H1 (cell line): ENCODE results near the gene KRT3. TPM values are rescaled to one million over a fixed set of nuclear protein-coding genes. Genes with fewer than 3 reads are reported as not detected.

Experiments used
- CTCF ChIA-PET: fragments of 300-600 bp; sonication (Branson Sonifier 250); formaldehyde crosslinking; loops from one replicate; lab custom pipeline; 2021; ENCODE audit not compliant: partially characterized antibody; lab: Charles Lee
- POLR2A ChIA-PET: fragments of 300-600 bp; sonication (Branson Sonifier 250); formaldehyde crosslinking; loops from one replicate; lab custom pipeline; 2021; ENCODE audit warnings: inconsistent platforms; ENCODE audit not compliant: partially characterized antibody; lab: Charles Lee
- DNase-seq, 2 experiments: peaks; one replicate each; pipeline versions ENCODE4 v3.0.0 to v3.0.0-alpha.2; 2010 to 2022; ENCODE audit warnings: low spot score in 2 of 2, low read depth in 1 of 2, mixed read lengths in 1 of 2
- FAIRE-seq: peaks from 2 replicates; lab custom pipeline; 2011; peaks lifted over from hg19 to GRCh38; lab: Jason Lieb, UNC
- H2AFZ ChIP-seq: 2 replicates; pipeline ENCODE4 v1.8.1; 2012; ENCODE audit warnings: low read length, inconsistent platforms
- H2AK5ac ChIP-seq: 2 replicates; pipeline ENCODE4 v1.6.1; 2013; ENCODE audit warnings: low read depth, low read length
- H2BK120ac ChIP-seq: replicated peaks from 2 replicates; pipeline ENCODE3; 2013; ENCODE audit warnings: low read depth, low read length, inconsistent platforms
- H2BK12ac ChIP-seq: 2 replicates; pipeline ENCODE4 v1.6.1; 2013; ENCODE audit warnings: low read depth, low read length
- H2BK15ac ChIP-seq: 2 replicates; pipeline ENCODE4 v1.6.1; 2013; ENCODE audit warnings: low read length
- H2BK20ac ChIP-seq: 2 replicates; pipeline ENCODE4 v1.6.1; 2013; ENCODE audit warnings: low read length
- H2BK5ac ChIP-seq: 2 replicates; pipeline ENCODE4 v1.6.1; 2013; ENCODE audit warnings: low read depth, low read length
- H3K14ac ChIP-seq: 2 replicates; pipeline ENCODE4 v1.6.1; 2013; ENCODE audit warnings: inconsistent platforms; ENCODE audit not compliant: insufficient read length
- H3K18ac ChIP-seq: 2 replicates; pipeline ENCODE4 v1.6.1; 2013; ENCODE audit warnings: low read length; ENCODE audit errors: extremely low read depth
- H3K23ac ChIP-seq: 2 replicates; pipeline ENCODE4 v1.6.1; 2013; ENCODE audit warnings: inconsistent platforms; ENCODE audit not compliant: insufficient read length
- H3K23me2 ChIP-seq: 2 replicates; pipeline ENCODE4 v1.6.1; 2013; ENCODE audit warnings: low read depth, low read length
- H3K27ac ChIP-seq: 2 replicates; pipeline ENCODE4 v1.6.1; 2011; ENCODE audit warnings: low read depth, low read length, inconsistent platforms
- H3K27me3 ChIP-seq, 4 experiments: replicated peaks in 1 of 4; 1 replicate in 1 of 4; 2 replicates in 3 of 4; pipeline versions ENCODE4 v1.6.1 to v1.8.1; 2011 to 2013; ENCODE audit warnings: low read length in 3 of 4, mild to moderate bottlenecking in 3 of 4, inconsistent platforms in 2 of 4, mixed read lengths in 2 of 4, moderate library complexity in 1 of 4; ENCODE audit not compliant: control insufficient read depth in 3 of 4, insufficient read depth in 3 of 4; ENCODE audit errors: extremely low read depth in 1 of 4
- H3K36me3 ChIP-seq, 4 experiments: 2 replicates each; pipeline versions ENCODE4 v1.6.1 to v1.8.1; 2011 to 2013; ENCODE audit warnings: mild to moderate bottlenecking in 4 of 4, low read length in 3 of 4, moderate library complexity in 2 of 4, control low read depth in 1 of 4, inconsistent platforms in 1 of 4; ENCODE audit not compliant: insufficient read depth in 4 of 4, control insufficient read depth in 2 of 4
- H3K4ac ChIP-seq: replicated peaks from 2 replicates; pipeline ENCODE3; 2013; ENCODE audit warnings: low read length, low read depth, mixed read lengths, inconsistent platforms; ENCODE audit not compliant: insufficient read length
- H3K4me1 ChIP-seq, 4 experiments: replicated peaks in 1 of 4; 1 replicate in 1 of 4; 2 replicates in 3 of 4; pipeline versions ENCODE4 v1.6.1 to v1.8.1; 2011 to 2013; ENCODE audit warnings: low read length in 3 of 4, inconsistent platforms in 2 of 4, mixed read lengths in 1 of 4; ENCODE audit not compliant: insufficient read depth in 4 of 4, control insufficient read depth in 3 of 4
- H3K4me2 ChIP-seq, 2 experiments: 2 replicates each; pipeline versions ENCODE4 v1.6.1 to v1.8.1; 2011 to 2013; ENCODE audit warnings: low read depth in 2 of 2, low read length in 2 of 2, control low read depth in 1 of 2, inconsistent platforms in 1 of 2, mild to moderate bottlenecking in 1 of 2; ENCODE audit not compliant: insufficient read depth in 1 of 2
- H3K4me3 ChIP-seq, 4 experiments: fragments of 200-600, 300-600 bp in 1 of 4; sonication (generic), shearing (Covaris generic), sonication (Bioruptor Twin) in 1 of 4; 2 replicates each; pipeline versions ENCODE4 v1.5.1 to v1.8.1; 2011 to 2016; ENCODE audit warnings: low read length in 4 of 4, low read depth in 3 of 4, control low read depth in 2 of 4, inconsistent platforms in 2 of 4, mild to moderate bottlenecking in 2 of 4, mixed read lengths in 1 of 4, moderate library complexity in 1 of 4; ENCODE audit not compliant: insufficient read depth in 2 of 4; ENCODE audit errors: extremely low read depth in 1 of 4
- H3K56ac ChIP-seq: replicated peaks from 2 replicates; pipeline ENCODE3; 2013; ENCODE audit warnings: low read depth, mild to moderate bottlenecking, mixed read lengths, low read length, inconsistent platforms; ENCODE audit not compliant: insufficient read length
- H3K79me1 ChIP-seq: 2 replicates; pipeline ENCODE4 v1.6.1; 2013; ENCODE audit warnings: low read depth, low read length, control low read depth
- H3K79me2 ChIP-seq, 2 experiments: 2 replicates each; pipeline versions ENCODE4 v1.6.1 to v1.8.1; 2012 to 2013; ENCODE audit warnings: low read length in 2 of 2, mild to moderate bottlenecking in 2 of 2, inconsistent platforms in 1 of 2; ENCODE audit not compliant: insufficient read depth in 2 of 2, control insufficient read depth in 1 of 2
- H3K9ac ChIP-seq, 4 experiments: replicated peaks in 1 of 4; 1 replicate in 1 of 4; 2 replicates in 3 of 4; pipeline versions ENCODE4 v1.6.1 to v1.8.1; 2011 to 2013; ENCODE audit warnings: low read depth in 3 of 4, low read length in 3 of 4, control low read depth in 2 of 4, mild to moderate bottlenecking in 2 of 4, moderate library complexity in 2 of 4, inconsistent platforms in 1 of 4; ENCODE audit errors: extremely low read depth in 1 of 4
- H3K9me3 ChIP-seq, 2 experiments: 2 replicates each; pipeline versions ENCODE4 v1.6.1 to v1.8.1; 2012 to 2013; ENCODE audit warnings: mild to moderate bottlenecking in 2 of 2, moderate library complexity in 2 of 2, control low read depth in 1 of 2, inconsistent platforms in 1 of 2, low read depth in 1 of 2, low read length in 1 of 2, mixed read lengths in 1 of 2; ENCODE audit not compliant: insufficient read depth in 2 of 2
- H4K20me1 ChIP-seq, 2 experiments: replicated peaks in 1 of 2; 2 replicates each; pipeline versions ENCODE3 to v1.8.1; 2011 to 2013; ENCODE audit warnings: inconsistent platforms in 2 of 2, low read length in 2 of 2, mild to moderate bottlenecking in 1 of 2; ENCODE audit not compliant: insufficient read depth in 2 of 2, control insufficient read depth in 1 of 2
- H4K5ac ChIP-seq: 2 replicates; pipeline ENCODE4 v1.6.1; 2013; ENCODE audit warnings: low read length, low read depth, mixed read lengths, inconsistent platforms; ENCODE audit not compliant: insufficient read length
- H4K8ac ChIP-seq: 2 replicates; pipeline ENCODE4 v1.8.0; 2013; ENCODE audit warnings: mild to moderate bottlenecking, moderate library complexity, low read length, inconsistent platforms; ENCODE audit not compliant: insufficient read depth; ENCODE audit errors: extremely low read depth
- H4K91ac ChIP-seq: replicated peaks from 2 replicates; pipeline ENCODE3; 2013; ENCODE audit warnings: low read length, mixed read lengths, inconsistent platforms; ENCODE audit not compliant: insufficient read length
- CBX5 ChIP-seq: fragments of 300-800, 300-1000 bp; sonication (generic); IDR thresholded peaks from 2 replicates; pipeline ENCODE4 v1.7.1; 2016; ENCODE audit warnings: antibody characterized with exemption, low read length, low read depth
- CBX8 ChIP-seq: fragments of 300-800, 300-1000 bp; sonication (generic); IDR thresholded peaks from 2 replicates; pipeline ENCODE4 v1.7.1; 2016; ENCODE audit warnings: low read depth, low read length, borderline replicate concordance
- CREB1 ChIP-seq: IDR thresholded peaks from 2 replicates; pipeline ENCODE4 v1.6.1; 2012; ENCODE audit warnings: inconsistent platforms
- EZH2 ChIP-seq: fragments of 200-600 bp; sonication (generic); IDR thresholded peaks from 2 replicates; pipeline ENCODE4 v1.7.1; 2012; ENCODE audit warnings: low read depth, mild to moderate bottlenecking, moderate library complexity, low read length, inconsistent platforms; ENCODE audit not compliant: severe bottlenecking
- HDAC6 ChIP-seq: IDR thresholded peaks from one replicate; pipeline ENCODE4 v1.7.1; 2012; ENCODE audit warnings: low read depth, mild to moderate bottlenecking, inconsistent platforms, low read length, moderate library complexity
- JUN ChIP-seq: IDR thresholded peaks from 2 replicates; pipeline ENCODE4 v1.6.1; 2011; ENCODE audit warnings: low read depth, mild to moderate bottlenecking, improper control_type of control experiment, low read length
- KDM1A ChIP-seq: fragments of 200-600, 300-600 bp; sonication (generic); IDR thresholded peaks from 2 replicates; pipeline ENCODE4 v1.7.1; 2016; ENCODE audit warnings: mild to moderate bottlenecking, low read length, borderline replicate concordance
- KDM5A ChIP-seq: fragments of 200-600 bp; IDR thresholded peaks from 2 replicates; pipeline ENCODE4 v1.7.1; 2012; ENCODE audit warnings: mild to moderate bottlenecking, low read length, inconsistent platforms, mixed read lengths
- RFX5 ChIP-seq: IDR thresholded peaks from 2 replicates; pipeline ENCODE4 v1.6.1; 2011; ENCODE audit warnings: low read depth, low read length, improper control_type of control experiment, borderline replicate concordance
- SP1 ChIP-seq: IDR thresholded peaks from 2 replicates; pipeline ENCODE4 v1.6.1; 2011; ENCODE audit warnings: low read depth, low read length
- SP4 ChIP-seq: IDR thresholded peaks from 2 replicates; pipeline ENCODE4 v1.6.1; 2012; ENCODE audit warnings: low read length, inconsistent platforms
- SRF ChIP-seq: IDR thresholded peaks from 2 replicates; pipeline ENCODE4 v1.6.1; 2011; ENCODE audit warnings: mild to moderate bottlenecking, low read depth, low read length, moderate library complexity
- TAF1 ChIP-seq: IDR thresholded peaks from 2 replicates; pipeline ENCODE4 v1.6.1; 2011; ENCODE audit warnings: mild to moderate bottlenecking, low read depth, low read length
- TCF12 ChIP-seq: IDR thresholded peaks from 2 replicates; pipeline ENCODE4 v1.6.1; 2011; ENCODE audit warnings: low read depth, mild to moderate bottlenecking, low read length
- WGBS, 2 experiments: shearing (Covaris generic) in 1 of 2; methylation state at CpG; one replicate each; pipeline versions ENCODE4 v1.1.6 to v1.1.7; 2013 to 2015; ENCODE audit warnings: low lambda C conversion rate in 2 of 2, mixed read lengths in 2 of 2, inconsistent platforms in 1 of 2, low coverage in 1 of 2, missing lambda C conversion rate in 1 of 2; ENCODE audit not compliant: insufficient replicate concordance in 2 of 2, insufficient coverage in 1 of 2, insufficient read length in 1 of 2; ENCODE audit errors: extremely low coverage in 1 of 2, missing lambda C conversion rate in 1 of 2; 5-methylcytosine and 5-hydroxymethylcytosine counted together
- polyA plus RNA-seq, 7 experiments: library from polyadenylated mRNA; depleted of rRNA in 3 of 7; stranded (reverse) in 5 of 7; unstranded in 2 of 7; fragments of >200 nt in 5 of 7; fragments of 200-250 nt in 2 of 7; gene quantifications; 1 replicate in 5 of 7; 2 replicates in 1 of 7; 4 replicates in 1 of 7; pipeline versions ENCODE4 v1.2.1 to v1.2.3, GENCODE V29; 2011 to 2013; ENCODE audit warnings: missing spikeins in 2 of 7, mixed read lengths in 2 of 7
- total RNA-seq: library from RNA; stranded (reverse); fragmentation: NEBNext Ultra II Directional; extraction: Animal tissue kit (Norgen Biotek cat#: 25700); gene quantifications from 2 replicates; pipeline ENCODE4 v1.2.1, GENCODE V29; 2021
- TF ChIP-seq, protein P1 (sequence below): IDR thresholded peaks from 2 replicates; pipeline ENCODE4 v1.6.1; 2012; ENCODE audit warnings: inconsistent platforms

Gene KRT3
- total and polyA plus RNA-seq, 2 of the 8 experiments (the other 6 are each of a cell fraction or from before 2014, with no cell fraction given): not detected

GRCh38 chr12:52749827-52750226 lies 46.1 kb downstream of the KRT3 start:
- Histone ChIP-seq H3K23me2 (no peaks in the 10 kb centered on the region), H2AK5ac (no peak overlapping the region), H3K36me3 (no peaks in the 10 kb centered on the region), H3K4me3 (no peak overlapping the region), H3K9me3 (no peaks in the 10 kb centered on the region; a peak in 1 of 4 replicates), H3K9ac (no peak overlapping the region), H2BK120ac (no peak overlapping the region), H3K27me3 (peaks cover 0 to 5% (median 0%) of the 10 kb centered on the region in 4 experiments; a peak in 2 of 7 replicates), H3K18ac (no peak overlapping the region), H3K4ac (no peak overlapping the region), H3K14ac (no peak overlapping the region), H4K8ac (no peak overlapping the region), H3K4me2 (no peak overlapping the region), H2BK15ac (no peak overlapping the region), H3K27ac (no peak overlapping the region), H4K20me1 (peaks cover 0 to 2% of the 10 kb centered on the region in 2 experiments), H4K91ac (no peak overlapping the region), H3K79me2 (no peaks in the 10 kb centered on the region), H3K4me1 (no peaks in the 10 kb centered on the region), H2BK12ac (no peak overlapping the region), H3K23ac (no peak overlapping the region), H4K5ac (no peak overlapping the region), H2BK5ac (no peak overlapping the region), H2AFZ (no peak overlapping the region), H3K79me1 (no peaks in the 10 kb centered on the region), H2BK20ac (no peak overlapping the region), H3K56ac (no peak overlapping the region)
- FAIRE-seq (no peak), DNase-seq (no peak)
- TF ChIP-seq SRF (no peak), KDM5A (no peak), CBX8 (no peak), CBX5 (no peak), RFX5 (no peak), SP4 (no peak), EZH2 (no peak), JUN (no peak), TCF12 (no peak), CREB1 (no peak), TAF1 (no peak), KDM1A (no peak), SP1 (no peak), HDAC6 (no peak)
- TF ChIP-seq, protein P1, sequence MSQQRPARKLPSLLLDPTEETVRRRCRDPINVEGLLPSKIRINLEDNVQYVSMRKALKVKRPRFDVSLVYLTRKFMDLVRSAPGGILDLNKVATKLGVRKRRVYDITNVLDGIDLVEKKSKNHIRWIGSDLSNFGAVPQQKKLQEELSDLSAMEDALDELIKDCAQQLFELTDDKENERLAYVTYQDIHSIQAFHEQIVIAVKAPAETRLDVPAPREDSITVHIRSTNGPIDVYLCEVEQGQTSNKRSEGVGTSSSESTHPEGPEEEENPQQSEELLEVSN: no peak
- ChIA-PET POLR2A (no interaction called here), CTCF (interaction anchor here (0.6 to 1.3 kb wide), 2 partner anchors 58 to 607 kb away, joined by 3 read pairs; no protein-coding TSS in a partner anchor)
- WGBS, 2 experiments: 92% methylated on average over 3 of the region's 3 CpGs; no CpG with 5 or more reads in 1 of the 2 experiments
